ENCODE results near the gene MPP4. TPM values are rescaled to one million over a fixed set of nuclear protein-coding genes. Genes with fewer than 3 reads are reported as not detected.
"Not testable (repeated sequence)": the region's sequence is repeated elsewhere in the genome, so short reads cannot be mapped to it uniquely, and the experiment has no call there.

Gene MPP4
- total and polyA plus RNA-seq, 8 donors: 0.08 to 0.20 (median 0.19) TPM; not detected in 2

GRCh38 chr2:201675454-201675853 lies 23.0 kb downstream of the MPP4 start:
- ATAC-seq (no peak), DNase-seq (no peak)
- Histone ChIP-seq H3K36me3 (no peaks in the 10 kb centered on the region), H3K9me3 (no peaks in the 10 kb centered on the region), H3K27me3 (no peaks in the 10 kb centered on the region), H3K27ac (no peak overlapping the region), H3K4me3 (no peak overlapping the region), H3K4me1 (no peaks in the 10 kb centered on the region)
- TF ChIP-seq CTCF (IDR thresholded peaks at IDR 0.05): no peak
- intact Hi-C loops (cut with DNase I): no loop called here

GRCh38 chr2:201674794-201675193 lies 23.6 kb downstream of the MPP4 start:
- intact Hi-C loops (cut with DNase I): no loop called here
- no peaks in the 10 kb centered on the region for H3K4me1 ChIP-seq
- no peak overlapping the region for H3K4me3 ChIP-seq
- no peak for ATAC-seq
- H3K27ac ChIP-seq: no peak overlapping the region
- no peak for TF ChIP-seq CTCF (IDR thresholded peaks at IDR 0.05)
- DNase-seq: no peak
- H3K36me3 ChIP-seq: no peaks in the 10 kb centered on the region
- H3K27me3 ChIP-seq: no peaks in the 10 kb centered on the region
- H3K9me3 ChIP-seq: no peaks in the 10 kb centered on the region

- DNase-seq (no peak), ATAC-seq (no peak)
- intact Hi-C loops (cut with DNase I): no loop called here
- H3K9me3 ChIP-seq: no peaks in the 10 kb centered on the region
- no peak overlapping the region for H3K27ac ChIP-seq
- H3K27me3 ChIP-seq: no peaks in the 10 kb centered on the region
- H3K4me3 ChIP-seq: no peak overlapping the region
- H3K4me1 ChIP-seq: no peaks in the 10 kb centered on the region
- no peak for TF ChIP-seq CTCF (IDR thresholded peaks at IDR 0.05)
- no peaks in the 10 kb centered on the region for H3K36me3 ChIP-seq
These were observed 24.1 kb downstream of the MPP4 start for GRCh38 chr2:201674298-201674697.

GRCh38 chr2:201673546-201673945 lies 24.9 kb downstream of the MPP4 start:
- ATAC-seq (no peak), DNase-seq (no peak)
- H3K27me3 ChIP-seq: no peaks in the 10 kb centered on the region
- no peak for TF ChIP-seq CTCF (IDR thresholded peaks at IDR 0.05)
- no peak overlapping the region for H3K27ac ChIP-seq
- no peaks in the 10 kb centered on the region for H3K36me3 ChIP-seq
- no peaks in the 10 kb centered on the region for H3K4me1 ChIP-seq
- H3K9me3 ChIP-seq: no peaks in the 10 kb centered on the region
- H3K4me3 ChIP-seq: no peak overlapping the region
- intact Hi-C loops (cut with DNase I): no loop called here

- ATAC-seq; H3K9me3 ChIP-seq; H3K27ac ChIP-seq; H3K36me3 ChIP-seq; H3K4me3 ChIP-seq; H3K4me1 ChIP-seq; H3K27me3 ChIP-seq; intact Hi-C loops (cut with DNase I); DNase-seq: not testable (repeated sequence)
These were observed 27.2 kb downstream of the MPP4 start for GRCh38 chr2:201671205-201671604.

- H3K9me3 ChIP-seq: no peaks in the 10 kb centered on the region
- H3K27ac ChIP-seq: no peak overlapping the region
- H3K4me3 ChIP-seq: no peak overlapping the region
- ATAC-seq (no peak), DNase-seq (no peak)
- no peaks in the 10 kb centered on the region for H3K27me3 ChIP-seq
- intact Hi-C loops (cut with DNase I): no loop called here
- H3K4me1 ChIP-seq: no peaks in the 10 kb centered on the region
- H3K36me3 ChIP-seq: no peaks in the 10 kb centered on the region
- no peak for TF ChIP-seq CTCF (IDR thresholded peaks at IDR 0.05)
These were observed 28.6 kb downstream of the MPP4 start for GRCh38 chr2:201669865-201670264.
